ENCODE measurements around the gene AXL. TPM values are rescaled to one million over a fixed set of nuclear protein-coding genes. Genes with fewer than 3 reads are reported as not detected.

The AXL gene
- total RNA-seq, 4 donors from 2014 or later: 19.7 to 52.4 (median 25.6) TPM

DNA sequence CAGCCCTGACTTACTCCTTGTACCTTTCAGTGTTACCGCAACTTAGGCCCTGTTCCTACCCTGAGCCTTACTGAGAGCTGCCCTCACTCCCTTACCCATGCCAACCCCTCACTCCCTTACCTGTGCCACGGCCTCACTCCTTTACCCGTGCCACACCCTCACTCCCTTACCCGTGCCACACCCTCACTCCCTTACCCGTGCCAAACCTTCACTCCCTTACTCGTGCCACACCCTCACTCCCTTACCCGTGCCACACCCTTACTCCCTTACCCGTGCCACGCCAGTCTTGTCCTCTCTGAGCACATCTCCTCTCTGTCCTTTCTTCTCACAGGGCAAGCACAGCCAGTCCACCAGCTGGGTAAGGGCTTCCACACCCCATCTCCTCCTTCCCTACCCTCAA lies 20.3 kb downstream of the AXL start:
- no peaks in the 10 kb centered on the region for H3K27me3 ChIP-seq
- no peak overlapping the region for H3K27ac ChIP-seq
- WGBS, 2 donors (ENCODE audit: low coverage in 1 of 2): 46 to 56% methylated on average over 8 to 9 of the region's 9 CpGs
- no peak overlapping the region for H3K4me3 ChIP-seq
- in situ Hi-C loops (cut with MboI; ENCODE audit: low pct_ligation_motif_present in 1 of 4, low pct_unique_long_range_greater_than_20kb in 1 of 4, low sequenced_read_pairs in 3 of 4) (no loop called here), intact Hi-C loops (cut with DNase I; ENCODE audit: low total_unique reads) (no loop called here)
- TF ChIP-seq EP300 (IDR thresholded peaks at IDR 0.05; ENCODE audit: low read depth) (no peak), POLR2AphosphoS5 (IDR thresholded peaks at IDR 0.05) (no peak), POLR2A (IDR thresholded peaks at IDR 0.05) (no peak)
- TF ChIP-seq, protein P1, sequence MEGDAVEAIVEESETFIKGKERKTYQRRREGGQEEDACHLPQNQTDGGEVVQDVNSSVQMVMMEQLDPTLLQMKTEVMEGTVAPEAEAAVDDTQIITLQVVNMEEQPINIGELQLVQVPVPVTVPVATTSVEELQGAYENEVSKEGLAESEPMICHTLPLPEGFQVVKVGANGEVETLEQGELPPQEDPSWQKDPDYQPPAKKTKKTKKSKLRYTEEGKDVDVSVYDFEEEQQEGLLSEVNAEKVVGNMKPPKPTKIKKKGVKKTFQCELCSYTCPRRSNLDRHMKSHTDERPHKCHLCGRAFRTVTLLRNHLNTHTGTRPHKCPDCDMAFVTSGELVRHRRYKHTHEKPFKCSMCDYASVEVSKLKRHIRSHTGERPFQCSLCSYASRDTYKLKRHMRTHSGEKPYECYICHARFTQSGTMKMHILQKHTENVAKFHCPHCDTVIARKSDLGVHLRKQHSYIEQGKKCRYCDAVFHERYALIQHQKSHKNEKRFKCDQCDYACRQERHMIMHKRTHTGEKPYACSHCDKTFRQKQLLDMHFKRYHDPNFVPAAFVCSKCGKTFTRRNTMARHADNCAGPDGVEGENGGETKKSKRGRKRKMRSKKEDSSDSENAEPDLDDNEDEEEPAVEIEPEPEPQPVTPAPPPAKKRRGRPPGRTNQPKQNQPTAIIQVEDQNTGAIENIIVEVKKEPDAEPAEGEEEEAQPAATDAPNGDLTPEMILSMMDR (IDR thresholded peaks at IDR 0.05): no peak
- no peaks in the 10 kb centered on the region for H3K36me3 ChIP-seq
- peak; percentile 38 for DNase-seq
- peaks cover 0 to 4% (median 0%) of the 10 kb centered on the region in 4 donors for H3K4me1 ChIP-seq
- H3K9me3 ChIP-seq: no peaks in the 10 kb centered on the region

DNA sequence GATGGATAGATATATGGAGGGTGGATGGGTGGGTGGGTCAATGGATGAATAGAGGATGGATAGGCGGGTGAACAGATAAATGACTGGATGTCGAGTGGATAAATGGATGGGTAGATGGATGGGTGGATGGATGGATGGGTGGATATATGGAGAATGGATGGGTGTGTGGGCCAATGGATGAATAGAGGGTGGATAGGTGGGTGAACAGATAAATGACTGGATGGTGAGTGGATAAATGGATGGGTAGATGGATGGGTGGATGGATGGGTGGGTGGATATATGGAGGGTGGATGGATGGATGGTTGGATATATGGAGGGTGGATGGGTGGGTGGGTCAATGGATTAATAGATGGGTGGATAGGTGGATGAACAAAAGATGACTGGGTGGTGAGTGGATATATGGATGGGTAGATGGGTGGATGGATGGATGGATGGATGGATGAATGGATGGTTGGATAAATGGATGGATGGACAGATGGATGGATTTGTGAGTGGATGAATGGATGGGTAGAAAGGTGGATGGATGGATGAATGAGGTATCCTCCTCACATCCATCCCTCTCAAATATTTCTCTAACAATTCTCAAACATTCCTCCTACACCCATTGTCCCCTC lies 21.0 kb downstream of the AXL start:
- WGBS, 2 donors (ENCODE audit: low coverage in 1 of 2): 82 to 92% methylated on average over 2 of the region's 2 CpGs

DNA sequence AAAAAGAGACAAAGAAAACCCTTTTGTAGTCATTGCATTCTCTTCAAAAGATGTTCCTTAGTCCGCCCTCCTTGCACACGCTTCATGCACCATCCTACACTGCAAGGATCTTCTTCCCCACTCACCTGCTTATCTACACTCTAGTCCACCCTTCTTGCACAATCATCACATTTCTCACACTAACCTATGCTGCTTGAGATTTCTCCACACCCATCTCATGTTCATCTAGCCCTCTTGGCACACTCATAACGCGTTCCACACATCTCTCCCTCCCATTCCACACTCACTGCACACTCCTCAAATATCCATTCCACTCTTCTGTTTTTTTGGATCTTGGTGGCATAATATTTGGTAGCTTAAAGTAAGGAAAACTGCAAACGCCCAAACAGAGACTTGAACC lies 22.8 kb downstream of the AXL start:
- TF ChIP-seq POLR2A (IDR thresholded peaks at IDR 0.05) (no peak), EP300 (IDR thresholded peaks at IDR 0.05; ENCODE audit: low read depth) (no peak), POLR2AphosphoS5 (IDR thresholded peaks at IDR 0.05) (no peak)
- TF ChIP-seq, protein P1 (IDR thresholded peaks at IDR 0.05): no peak
- Histone ChIP-seq H3K4me3 (no peak overlapping the region), H3K27me3 (no peaks in the 10 kb centered on the region), H3K9me3 (no peaks in the 10 kb centered on the region), H3K36me3 (no peaks in the 10 kb centered on the region), H3K4me1 (peaks cover 0 to 4% (median 0%) of the 10 kb centered on the region in 4 donors), H3K27ac (no peak overlapping the region)
- in situ Hi-C loops (cut with MboI; ENCODE audit: low pct_ligation_motif_present in 1 of 4, low pct_unique_long_range_greater_than_20kb in 1 of 4, low sequenced_read_pairs in 3 of 4): no loop called here
- no peak for DNase-seq
- WGBS, 2 donors (ENCODE audit: low coverage in 1 of 2): 86 to 90% methylated on average over 5 of the region's 5 CpGs
- intact Hi-C loops (cut with DNase I; ENCODE audit: low total_unique reads): no loop called here

More for the DNA sequence above, 21.0 kb downstream of the AXL start:
- in situ Hi-C loops (cut with MboI; ENCODE audit: low pct_ligation_motif_present in 1 of 4, low pct_unique_long_range_greater_than_20kb in 1 of 4, low sequenced_read_pairs in 3 of 4) (no loop called here), intact Hi-C loops (cut with DNase I; ENCODE audit: low total_unique reads) (no loop called here)
- H3K4me3 ChIP-seq: no peak overlapping the region
- no peaks in the 10 kb centered on the region for H3K27me3 ChIP-seq
- no peak for DNase-seq
- H3K4me1 ChIP-seq: peaks cover 0 to 4% (median 0%) of the 10 kb centered on the region in 4 donors
- H3K9me3 ChIP-seq: no peaks in the 10 kb centered on the region
- H3K27ac ChIP-seq: no peak overlapping the region
- TF ChIP-seq, protein P1 (IDR thresholded peaks at IDR 0.05): no peak
- no peak for TF ChIP-seq POLR2A (IDR thresholded peaks at IDR 0.05)
- TF ChIP-seq POLR2AphosphoS5 (IDR thresholded peaks at IDR 0.05): no peak
- no peak for TF ChIP-seq EP300 (IDR thresholded peaks at IDR 0.05; ENCODE audit: low read depth)
- H3K36me3 ChIP-seq: no peaks in the 10 kb centered on the region

DNA sequence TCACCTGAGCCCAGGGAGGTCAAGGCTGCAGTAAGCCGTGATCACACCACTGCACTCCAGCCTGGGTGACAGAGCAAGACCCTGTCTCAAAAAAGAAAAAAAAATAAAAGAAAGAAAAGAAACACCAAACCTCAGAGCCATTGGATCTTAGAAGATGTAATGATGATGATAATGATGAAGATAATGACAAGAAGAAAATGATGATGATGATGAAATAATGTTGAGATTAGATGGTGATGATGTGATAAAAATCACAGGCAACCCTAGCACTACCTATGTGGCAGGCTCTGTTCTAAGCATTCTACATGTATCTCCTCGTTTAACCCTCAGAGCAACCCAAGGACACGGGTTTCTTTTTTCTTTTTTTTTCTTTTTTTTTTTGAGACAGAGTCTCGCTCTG lies 25.1 kb downstream of the AXL start:
- H3K9me3 ChIP-seq: no peaks in the 10 kb centered on the region
- H3K27me3 ChIP-seq: no peaks in the 10 kb centered on the region
- H3K27ac ChIP-seq: no peak overlapping the region
- WGBS, 2 donors (ENCODE audit: low coverage in 1 of 2): 76 to 78% methylated on average over 3 to 4 of the region's 4 CpGs
- intact Hi-C loops (cut with DNase I; ENCODE audit: low total_unique reads): no loop called here
- H3K36me3 ChIP-seq: no peaks in the 10 kb centered on the region
- H3K4me3 ChIP-seq: no peak overlapping the region
- peaks cover 0 to 3% (median 0%) of the 10 kb centered on the region in 4 donors for H3K4me1 ChIP-seq
- in situ Hi-C loops (cut with MboI; ENCODE audit: low pct_ligation_motif_present in 1 of 4, low pct_unique_long_range_greater_than_20kb in 1 of 4, low sequenced_read_pairs in 3 of 4): no loop called here
- no peak for DNase-seq
- TF ChIP-seq EP300 (IDR thresholded peaks at IDR 0.05; ENCODE audit: low read depth) (no peak), POLR2A (IDR thresholded peaks at IDR 0.05) (no peak), POLR2AphosphoS5 (IDR thresholded peaks at IDR 0.05) (no peak)
- TF ChIP-seq, protein P1 (IDR thresholded peaks at IDR 0.05): no peak

Measured in transverse colon (tissue), 4 donors.